Activated naive CD4-positive, alpha-beta T cell treated with anti-CD3 and anti-CD28 coated beads, Interleukin-2, amount 10 ng/mL, durations not matched to agents 7 days and 5 days (primary cell): ENCODE measurements around the gene PHF2.
A peak's percentile ranks its signal among the peaks of the same experiment; 100 is the strongest.

Source experiments
- CTCF ChIA-PET: fragments of 350-600 bp; sonication (Branson Sonifier 250); formaldehyde crosslinking; loops from one replicate; lab custom pipeline; 2021; ENCODE audit warnings: antibody characterized with exemption; lab: Charles Lee
- DNase-seq: peaks from one replicate; pipeline ENCODE4 v3.0.0-alpha.2; 2020
- H3K27ac Mint-ChIP-seq: one replicate; pipeline ENCODE4 v1.8.0; 2021; ENCODE audit warnings: mild to moderate bottlenecking, moderate library complexity, mixed read lengths
- H3K27me3 Mint-ChIP-seq: one replicate; pipeline ENCODE4 v1.8.0; 2021; ENCODE audit warnings: mild to moderate bottlenecking, mixed read lengths
- H3K36me3 Mint-ChIP-seq: one replicate; pipeline ENCODE4 v1.8.0; 2021; ENCODE audit warnings: mixed read lengths
- H3K4me1 Mint-ChIP-seq: one replicate; pipeline ENCODE4 v1.8.0; 2021; ENCODE audit warnings: mixed read lengths
- H3K4me3 Mint-ChIP-seq: one replicate; pipeline ENCODE4 v1.8.0; 2021; ENCODE audit warnings: mild to moderate bottlenecking, moderate library complexity, mixed read lengths
- H3K9me3 Mint-ChIP-seq: one replicate; pipeline ENCODE4 v1.8.0; 2021; ENCODE audit warnings: mixed read lengths

Gene PHF2

GRCh38 chr9:93657331-93658111, 81.1 kb downstream of the PHF2 start:
- Mint-ChIP-seq H3K36me3 (peaks cover 10% of the 10 kb centered on the region), H3K27ac (peak overlapping the region; percentile 55), H3K4me1 (no peaks in the 10 kb centered on the region), H3K27me3 (no peaks in the 10 kb centered on the region), H3K4me3 (no peak overlapping the region), H3K9me3 (no peaks in the 10 kb centered on the region)
- CTCF ChIA-PET, result no interaction called here
- DNase-seq, result peak; percentile 14

- CTCF ChIA-PET, result no interaction called here
- DNase-seq, result peak; percentile 11
Observed at GRCh38 chr9:93658184-93658925, 82.0 kb downstream of the PHF2 start.

GRCh38 chr9:93659044-93659836, 82.9 kb downstream of the PHF2 start:
- Mint-ChIP-seq H3K4me3 (no peak overlapping the region), H3K36me3 (peaks cover 10% of the 10 kb centered on the region), H3K27me3 (no peaks in the 10 kb centered on the region), H3K4me1 (no peaks in the 10 kb centered on the region), H3K9me3 (no peaks in the 10 kb centered on the region), H3K27ac (no peak overlapping the region)
- DNase-seq, result peak; percentile 7
- CTCF ChIA-PET, result no interaction called here

More at GRCh38 chr9:93658184-93658925, 82.0 kb downstream of the PHF2 start:
- no peaks in the 10 kb centered on the region for H3K27me3 Mint-ChIP-seq
- no peak overlapping the region for H3K27ac Mint-ChIP-seq
- H3K9me3 Mint-ChIP-seq, result no peaks in the 10 kb centered on the region
- H3K36me3 Mint-ChIP-seq, result peaks cover 10% of the 10 kb centered on the region
- no peak overlapping the region for H3K4me3 Mint-ChIP-seq
- H3K4me1 Mint-ChIP-seq, result no peaks in the 10 kb centered on the region

GRCh38 chr9:93659837-93660177, 83.4 kb downstream of the PHF2 start:
- peak; percentile 16 for DNase-seq
- CTCF ChIA-PET, result no interaction called here

DNA sequence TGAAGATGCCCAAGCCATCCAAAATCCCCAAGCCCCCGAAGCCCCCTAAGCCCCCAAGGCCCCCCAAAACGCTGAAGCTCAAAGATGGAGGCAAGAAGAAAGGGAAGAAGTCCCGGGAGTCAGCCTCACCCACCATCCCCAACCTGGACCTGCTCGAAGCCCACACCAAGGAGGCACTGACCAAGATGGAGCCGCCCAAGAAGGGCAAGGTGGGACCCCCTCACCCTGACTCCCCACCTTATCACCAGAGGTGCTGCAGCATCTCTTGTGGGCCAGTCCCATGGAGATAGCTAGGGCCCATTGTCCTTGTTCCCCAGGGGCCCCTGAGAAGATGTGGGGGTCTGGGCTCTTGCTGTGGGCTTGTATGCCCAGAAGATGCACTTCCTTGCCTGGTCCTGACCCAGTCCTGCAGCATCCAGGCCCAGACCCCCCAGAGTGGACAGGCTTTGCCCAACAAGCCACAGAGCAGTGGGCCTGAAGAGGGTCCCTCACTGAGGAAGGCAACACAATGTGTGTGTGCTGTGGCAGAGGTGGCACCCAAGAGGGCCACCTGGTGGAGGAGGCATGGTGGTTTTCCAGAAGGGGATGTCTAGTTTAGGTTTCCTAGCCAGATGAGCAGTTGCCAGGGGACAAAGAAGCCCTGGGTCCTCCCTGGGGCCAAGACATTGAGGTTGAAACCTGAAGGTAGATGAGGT, 84.1 kb downstream of the PHF2 start:
- Mint-ChIP-seq H3K36me3 (peaks cover 10% of the 10 kb centered on the region), H3K27me3 (no peaks in the 10 kb centered on the region), H3K4me3 (no peak overlapping the region), H3K9me3 (no peaks in the 10 kb centered on the region), H3K4me1 (no peaks in the 10 kb centered on the region), H3K27ac (no peak overlapping the region)
- DNase-seq, result peak; percentile 18
- CTCF ChIA-PET, result interaction anchor here (0.7 kb wide), 1 partner anchor 941 kb away, joined by 3 read pairs; no protein-coding TSS in a partner anchor

More at GRCh38 chr9:93659837-93660177, 83.4 kb downstream of the PHF2 start:
- H3K4me1 Mint-ChIP-seq, result no peaks in the 10 kb centered on the region
- no peak overlapping the region for H3K27ac Mint-ChIP-seq
- H3K36me3 Mint-ChIP-seq, result peaks cover 10% of the 10 kb centered on the region
- no peaks in the 10 kb centered on the region for H3K27me3 Mint-ChIP-seq
- no peak overlapping the region for H3K4me3 Mint-ChIP-seq
- H3K9me3 Mint-ChIP-seq, result no peaks in the 10 kb centered on the region

GRCh38 chr9:93661591-93661990, 85.2 kb downstream of the PHF2 start:
- Mint-ChIP-seq H3K27ac (no peak overlapping the region), H3K4me1 (no peaks in the 10 kb centered on the region), H3K9me3 (no peaks in the 10 kb centered on the region), H3K4me3 (no peak overlapping the region), H3K36me3 (peaks cover 12% of the 10 kb centered on the region), H3K27me3 (no peaks in the 10 kb centered on the region)
- DNase-seq, result no peak
- CTCF ChIA-PET, result no interaction called here

- no peaks in the 10 kb centered on the region for H3K4me1 Mint-ChIP-seq
- CTCF ChIA-PET, result no interaction called here
- no peak overlapping the region for H3K27ac Mint-ChIP-seq
- DNase-seq, result no peak
- no peak overlapping the region for H3K4me3 Mint-ChIP-seq
- no peaks in the 10 kb centered on the region for H3K9me3 Mint-ChIP-seq
- no peaks in the 10 kb centered on the region for H3K27me3 Mint-ChIP-seq
- H3K36me3 Mint-ChIP-seq, result peaks cover 12% of the 10 kb centered on the region
Observed at GRCh38 chr9:93662016-93662638, 85.7 kb downstream of the PHF2 start.

- no peaks in the 10 kb centered on the region for H3K27me3 Mint-ChIP-seq
- no peaks in the 10 kb centered on the region for H3K9me3 Mint-ChIP-seq
- CTCF ChIA-PET, result no interaction called here
- no peaks in the 10 kb centered on the region for H3K4me1 Mint-ChIP-seq
- peak; percentile 19 for DNase-seq
- H3K36me3 Mint-ChIP-seq, result peaks cover 9% of the 10 kb centered on the region
- H3K4me3 Mint-ChIP-seq, result no peak overlapping the region
- no peak overlapping the region for H3K27ac Mint-ChIP-seq
Observed at GRCh38 chr9:93662952-93663572, 86.7 kb downstream of the PHF2 start.

- CTCF ChIA-PET, result no interaction called here
- peak; percentile 9 for DNase-seq
- no peak overlapping the region for H3K27ac Mint-ChIP-seq
- H3K9me3 Mint-ChIP-seq, result no peaks in the 10 kb centered on the region
- no peaks in the 10 kb centered on the region for H3K4me1 Mint-ChIP-seq
- H3K27me3 Mint-ChIP-seq, result no peaks in the 10 kb centered on the region
- H3K4me3 Mint-ChIP-seq, result no peak overlapping the region
- H3K36me3 Mint-ChIP-seq, result peaks cover 9% of the 10 kb centered on the region
Observed at GRCh38 chr9:93663877-93664548, 87.6 kb downstream of the PHF2 start.

GRCh38 chr9:93664549-93665120, 88.3 kb downstream of the PHF2 start:
- no peak overlapping the region for H3K4me3 Mint-ChIP-seq
- peak; percentile 13 for DNase-seq
- no peak overlapping the region for H3K27ac Mint-ChIP-seq
- no peaks in the 10 kb centered on the region for H3K27me3 Mint-ChIP-seq
- H3K4me1 Mint-ChIP-seq, result no peaks in the 10 kb centered on the region
- no peaks in the 10 kb centered on the region for H3K9me3 Mint-ChIP-seq
- peaks cover 8% of the 10 kb centered on the region for H3K36me3 Mint-ChIP-seq
- CTCF ChIA-PET, result no interaction called here

GRCh38 chr9:93665128-93665636, 88.8 kb downstream of the PHF2 start:
- peak; percentile 8 for DNase-seq
- Mint-ChIP-seq H3K9me3 (no peaks in the 10 kb centered on the region), H3K4me1 (no peaks in the 10 kb centered on the region), H3K36me3 (peaks cover 2% of the 10 kb centered on the region), H3K27ac (no peak overlapping the region), H3K27me3 (no peaks in the 10 kb centered on the region), H3K4me3 (no peak overlapping the region)
- CTCF ChIA-PET, result no interaction called here

GRCh38 chr9:93665637-93666438, 89.5 kb downstream of the PHF2 start:
- Mint-ChIP-seq H3K27me3 (no peaks in the 10 kb centered on the region), H3K36me3 (peaks cover 2% of the 10 kb centered on the region), H3K27ac (no peak overlapping the region), H3K4me1 (no peaks in the 10 kb centered on the region), H3K4me3 (no peak overlapping the region), H3K9me3 (peaks cover 3% of the 10 kb centered on the region)
- CTCF ChIA-PET, result no interaction called here
- DNase-seq, result peak; percentile 14
